Neural cell (in vitro differentiated cells): ENCODE measurements around the gene METTL3.

Source experiments
- CTCF ChIP-seq: fragments of 450-650 bp; IDR thresholded peaks from 2 replicates; pipeline ENCODE4 v1.5.1; 2014; ENCODE audit warnings: antibody characterized with exemption, mild to moderate bottlenecking, moderate library complexity; ENCODE audit not compliant: poor library complexity, severe bottlenecking
- EZH2 ChIP-seq: fragments of 200-600, 300-800 bp; shearing (Covaris generic), sonication (generic); IDR thresholded peaks from 2 replicates; pipeline ENCODE4 v1.6.1; 2014; ENCODE audit warnings: antibody characterized with exemption, low read length, borderline replicate concordance, mild to moderate bottlenecking; ENCODE audit not compliant: insufficient read depth, poor library complexity, severe bottlenecking
- MXI1 ChIP-seq: fragments of 450-650 bp; conservative IDR thresholded peaks from 2 replicates; pipeline ENCODE4 v1.6.1; 2014; ENCODE audit warnings: antibody characterized with exemption, mild to moderate bottlenecking; ENCODE audit not compliant: poor library complexity, severe bottlenecking
- POLR2AphosphoS5 ChIP-seq: IDR thresholded peaks from 2 replicates; pipeline ENCODE4 v1.6.1; 2012

- no peak for TF ChIP-seq EZH2
- peak; percentile 100 for TF ChIP-seq CTCF
- TF ChIP-seq MXI1: peak; percentile 74
- peak; percentile 96 for TF ChIP-seq POLR2AphosphoS5
Observed at GRCh38 chr14:21476925-21477681, 34.0 kb downstream of the METTL3 start, which contains the start of the genes RAB2B and TOX4.
